ENCODE results near the gene DIP2C. TPM values are rescaled to one million over a fixed set of nuclear protein-coding genes. Genes with fewer than 3 reads are reported as not detected.

Gene DIP2C
- total and polyA plus RNA-seq, 2 donors (not counting 1 experiment from before 2014, with no cell fraction given) = 1.3 to 1.9 TPM

GRCh38 chr10:526651-527312 lies 162.7 kb downstream of the DIP2C start:
- no peaks in the 10 kb centered on the region for H3K9me3 Mint-ChIP-seq (ENCODE audit: insufficient read depth)
- POLR2A ChIA-PET = no interaction called here
- H3K4me2 ChIP-seq (replicated peaks; ENCODE audit: low read depth, low read length, poor library complexity, severe bottlenecking) = no peak overlapping the region
- no peak overlapping the region for H3K27ac Mint-ChIP-seq
- intact Hi-C loops (cut with micrococcal nuclease) = no loop called here
- 96% methylated on average over 21 of the region's 21 CpGs for WGBS (ENCODE audit: insufficient coverage)
- no peaks in the 10 kb centered on the region for H3K36me3 ChIP-seq (replicated peaks in 1 of 2; ENCODE audit: control extremely low read depth in 1 of 2, control insufficient read depth in 1 of 2, extremely low read depth in 1 of 2, insufficient read depth in 2 of 2, low read length in 1 of 2)
- H3K4me1 ChIP-seq (ENCODE audit: control insufficient read depth in 2 of 2, insufficient read depth in 2 of 2, low read length in 2 of 2) = no peaks in the 10 kb centered on the region
- DNase-seq = no peak
- H3K4me3 Mint-ChIP-seq = no peak overlapping the region
- H3K79me2 ChIP-seq (ENCODE audit: control insufficient read depth, insufficient read depth, low read length) = no peaks in the 10 kb centered on the region
- peaks cover 0 to 4% (median 0%) of the 10 kb centered on the region in 4 experiments for H3K27me3 ChIP-seq (replicated peaks in 1 of 4; ENCODE audit: control extremely low read depth in 1 of 4, control insufficient read depth in 3 of 4, insufficient read depth in 4 of 4, low read length in 3 of 4)
- no peak overlapping the region for H3K9ac ChIP-seq (ENCODE audit: low read length)
- CTCF ChIA-PET = no interaction called here
- TF ChIP-seq EZH2 (IDR thresholded peaks at IDR 0.05; ENCODE audit: borderline replicate concordance, insufficient read depth, low read depth, low read length, poor library complexity, severe bottlenecking) = no peak
- no peak for TF ChIP-seq CTCF (IDR thresholded peaks at IDR 0.05)
- no peak overlapping the region for H3K4me3 ChIP-seq (ENCODE audit: control extremely low read depth in 1 of 5, extremely low read depth in 1 of 5, insufficient read depth in 1 of 5, low read depth in 2 of 5, low read length in 4 of 5)
- H3K27me3 Mint-ChIP-seq = peaks cover 29% of the 10 kb centered on the region
- H4K20me1 ChIP-seq (ENCODE audit: control insufficient read depth, insufficient read depth, low read length, poor library complexity, severe bottlenecking) = no peaks in the 10 kb centered on the region
- no peaks in the 10 kb centered on the region for H3K9me3 ChIP-seq (ENCODE audit: control extremely low read depth in 1 of 3, control insufficient read depth in 2 of 3, insufficient read depth in 1 of 3, low read length in 2 of 3)
- H3K4me1 Mint-ChIP-seq = no peaks in the 10 kb centered on the region
- H3K27ac ChIP-seq (ENCODE audit: low read length in 2 of 2) = no peak overlapping the region
- no peak for ATAC-seq (ENCODE audit: low read depth)
- H2AFZ ChIP-seq (ENCODE audit: insufficient read depth, low read depth, low read length, poor library complexity, severe bottlenecking) = no peak overlapping the region

- WGBS (ENCODE audit: insufficient coverage) = 67% methylated on average over 1 of the region's 17 CpGs
- Mint-ChIP-seq H3K27ac (no peak overlapping the region), H3K4me1 (peaks cover 1% of the 10 kb centered on the region), H3K27me3 (peaks cover 28% of the 10 kb centered on the region), H3K9me3 (ENCODE audit: insufficient read depth) (no peaks in the 10 kb centered on the region), H3K4me3 (no peak overlapping the region)
- Histone ChIP-seq H3K9ac (ENCODE audit: low read length) (no peak overlapping the region), H3K27me3 (replicated peaks in 1 of 4; ENCODE audit: control extremely low read depth in 1 of 4, control insufficient read depth in 3 of 4, insufficient read depth in 4 of 4, low read length in 3 of 4) (peaks cover 0 to 4% (median 0%) of the 10 kb centered on the region in 4 experiments), H3K4me1 (ENCODE audit: control insufficient read depth in 2 of 2, insufficient read depth in 2 of 2, low read length in 2 of 2) (no peaks in the 10 kb centered on the region), H3K4me3 (ENCODE audit: control extremely low read depth in 1 of 5, extremely low read depth in 1 of 5, insufficient read depth in 1 of 5, low read depth in 2 of 5, low read length in 4 of 5) (no peak overlapping the region), H3K79me2 (ENCODE audit: control insufficient read depth, insufficient read depth, low read length) (no peaks in the 10 kb centered on the region), H3K36me3 (replicated peaks in 1 of 2; ENCODE audit: control extremely low read depth in 1 of 2, control insufficient read depth in 1 of 2, extremely low read depth in 1 of 2, insufficient read depth in 2 of 2, low read length in 1 of 2) (no peaks in the 10 kb centered on the region), H3K9me3 (ENCODE audit: control extremely low read depth in 1 of 3, control insufficient read depth in 2 of 3, insufficient read depth in 1 of 3, low read length in 2 of 3) (no peaks in the 10 kb centered on the region), H3K27ac (ENCODE audit: low read length in 2 of 2) (no peak overlapping the region), H4K20me1 (ENCODE audit: control insufficient read depth, insufficient read depth, low read length, poor library complexity, severe bottlenecking) (no peaks in the 10 kb centered on the region), H2AFZ (ENCODE audit: insufficient read depth, low read depth, low read length, poor library complexity, severe bottlenecking) (no peak overlapping the region), H3K4me2 (replicated peaks; ENCODE audit: low read depth, low read length, poor library complexity, severe bottlenecking) (no peak overlapping the region)
- POLR2A ChIA-PET = no interaction called here
- ATAC-seq (ENCODE audit: low read depth) = no peak
- TF ChIP-seq CTCF (IDR thresholded peaks at IDR 0.05) (no peak), EZH2 (IDR thresholded peaks at IDR 0.05; ENCODE audit: borderline replicate concordance, insufficient read depth, low read depth, low read length, poor library complexity, severe bottlenecking) (no peak)
- intact Hi-C loops (cut with micrococcal nuclease) = no loop called here
- DNase-seq = no peak
- CTCF ChIA-PET = interaction anchor here (2.1 kb wide), 1 partner anchor 14 kb away, joined by 4 read pairs; no protein-coding TSS in a partner anchor
Observed at GRCh38 chr10:525565-526315, 163.7 kb downstream of the DIP2C start.
